Neural progenitor cell (in vitro differentiated cells): Measurements from ENCODE around the gene CCDC180. TPM values are rescaled to one million over a fixed set of nuclear protein-coding genes. Genes with fewer than 3 reads are reported as not detected.

Experiments
- DNase-seq: peaks from one replicate; pipeline ENCODE4 v3.0.0-alpha.2; 2016; ENCODE audit warnings: low spot score
- H2AFZ ChIP-seq: fragments of 200-600 bp; sonication (generic); replicated peaks from 2 replicates; pipeline ENCODE4 v1.6.1; 2016; ENCODE audit warnings: antibody characterized with exemption
- H3F3A ChIP-seq: fragments of 200-600 bp; sonication (generic); 2 replicates; pipeline ENCODE4 v1.6.1; 2016; ENCODE audit warnings: antibody characterized with exemption, low read depth
- H3K27ac ChIP-seq: fragments of 200-600 bp; sonication (generic); 2 replicates; pipeline ENCODE4 v1.5.1; 2016; ENCODE audit warnings: mild to moderate bottlenecking
- H3K27me3 ChIP-seq: fragments of 200-600 bp; sonication (generic); 2 replicates; pipeline ENCODE4 v1.6.1; 2016; ENCODE audit warnings: mild to moderate bottlenecking, moderate library complexity
- H3K36me3 ChIP-seq: fragments of 200-600 bp; sonication (generic); 2 replicates; pipeline ENCODE4 v1.5.1; 2016
- H3K4me1 ChIP-seq: fragments of 200-600 bp; sonication (generic); 2 replicates; pipeline ENCODE4 v1.6.1; 2016; ENCODE audit warnings: mixed run types
- H3K4me2 ChIP-seq: fragments of 200-600 bp; sonication (generic); 2 replicates; pipeline ENCODE4 v1.6.1; 2016
- H3K4me3 ChIP-seq: fragments of 200-600 bp; sonication (generic); 2 replicates; pipeline ENCODE4 v1.5.1; 2016
- H3K79me2 ChIP-seq: fragments of 200-600 bp; sonication (generic); 2 replicates; pipeline ENCODE4 v1.6.1; 2016; ENCODE audit warnings: low read depth
- H3K9ac ChIP-seq: fragments of 200-600 bp; sonication (generic); 2 replicates; pipeline ENCODE4 v1.6.1; 2016
- H3K9me3 ChIP-seq: fragments of 200-600 bp; sonication (generic); 2 replicates; pipeline ENCODE4 v1.5.1; 2016; ENCODE audit warnings: low read depth
- H4K20me1 ChIP-seq: fragments of 200-600 bp; sonication (generic); 2 replicates; pipeline ENCODE4 v1.6.1; 2016; ENCODE audit warnings: low read depth
- H3K27ac Mint-ChIP-seq: 3 replicates; pipeline ENCODE4 v1.8.0; 2021; ENCODE audit warnings: mixed read lengths
- H3K27me3 Mint-ChIP-seq: 2 replicates; pipeline ENCODE4 v1.8.0; 2022; ENCODE audit warnings: low read depth, mild to moderate bottlenecking, inconsistent platforms, moderate library complexity, mixed read lengths; ENCODE audit not compliant: insufficient read depth
- H3K36me3 Mint-ChIP-seq: 3 replicates; pipeline ENCODE4 v1.8.0; 2021; ENCODE audit warnings: mixed read lengths
- H3K4me1 Mint-ChIP-seq: 3 replicates; pipeline ENCODE4 v1.8.0; 2021; ENCODE audit warnings: mixed read lengths
- H3K4me3 Mint-ChIP-seq: 3 replicates; pipeline ENCODE4 v1.8.0; 2021; ENCODE audit warnings: mild to moderate bottlenecking, moderate library complexity, mixed read lengths
- H3K9me3 Mint-ChIP-seq: 3 replicates; pipeline ENCODE4 v1.8.0; 2020; ENCODE audit warnings: mixed read lengths
- CTCF ChIP-seq: fragments of 200-600 bp; sonication (generic); IDR thresholded peaks from 2 replicates; pipeline ENCODE4 v1.5.1; 2017; ENCODE audit warnings: antibody characterized with exemption, mild to moderate bottlenecking
- EZH2 ChIP-seq: fragments of 200-600 bp; sonication (generic); IDR thresholded peaks from 2 replicates; pipeline ENCODE4 v1.6.1; 2017; ENCODE audit warnings: antibody characterized with exemption, mild to moderate bottlenecking, moderate library complexity
- EZH2phosphoT487 ChIP-seq: fragments of 200-600 bp; sonication (generic); IDR thresholded peaks from 2 replicates; pipeline ENCODE4 v1.6.1; 2017; ENCODE audit warnings: antibody characterized with exemption
- small RNA-seq: library from RNA; depleted of rRNA; stranded (forward); fragments of <200 nt; gene quantifications from one replicate; pipeline ENCODE3, GENCODE V24; 2015
- total RNA-seq: library from RNA; depleted of rRNA; stranded (reverse); fragments of >200 nt; gene quantifications from 2 replicates; pipeline ENCODE4 v1.2.3, GENCODE V29; 2015; ENCODE audit warnings: low replicate concordance

CCDC180 gene
- total RNA-seq, 1 donor from 2014 or later = 2.9 TPM

- no peaks in the 10 kb centered on the region for H3F3A ChIP-seq
- no peak overlapping the region for H3K4me2 ChIP-seq
Measured at GRCh38 chr9:97349400-97349799, 41.9 kb downstream of the CCDC180 start.

GRCh38 chr9:97354637-97355036, 47.2 kb downstream of the CCDC180 start:
- peaks cover 5% of the 10 kb centered on the region for H3K36me3 Mint-ChIP-seq
- H3F3A ChIP-seq = no peaks in the 10 kb centered on the region
- no peaks in the 10 kb centered on the region for H3K79me2 ChIP-seq
- no peak overlapping the region for H3K27ac ChIP-seq
- no peaks in the 10 kb centered on the region for H3K9me3 ChIP-seq
- H3K4me1 Mint-ChIP-seq = peaks cover 3% of the 10 kb centered on the region
- no peaks in the 10 kb centered on the region for H3K27me3 ChIP-seq
- no peak overlapping the region for H3K4me3 Mint-ChIP-seq
- no peaks in the 10 kb centered on the region for H4K20me1 ChIP-seq
- H3K4me2 ChIP-seq = no peak overlapping the region
- no peak for DNase-seq
- H3K27ac Mint-ChIP-seq = no peak overlapping the region
- H2AFZ ChIP-seq = no peak overlapping the region
- no peaks in the 10 kb centered on the region for H3K9me3 Mint-ChIP-seq
- no peaks in the 10 kb centered on the region for H3K27me3 Mint-ChIP-seq
- no peaks in the 10 kb centered on the region for H3K4me1 ChIP-seq
- H3K9ac ChIP-seq = no peak overlapping the region
- H3K36me3 ChIP-seq = no peaks in the 10 kb centered on the region
- no peak overlapping the region for H3K4me3 ChIP-seq
- TF ChIP-seq EZH2phosphoT487 (no peak), CTCF (no peak), EZH2 (no peak)

More at GRCh38 chr9:97349400-97349799, 41.9 kb downstream of the CCDC180 start:
- no peak overlapping the region for H3K4me3 ChIP-seq
- no peaks in the 10 kb centered on the region for H3K9me3 ChIP-seq
- no peak for TF ChIP-seq EZH2
- TF ChIP-seq EZH2phosphoT487 = no peak
- H3K79me2 ChIP-seq = no peaks in the 10 kb centered on the region
- no peaks in the 10 kb centered on the region for H3K36me3 ChIP-seq
- no peaks in the 10 kb centered on the region for H4K20me1 ChIP-seq
- H3K27ac ChIP-seq = no peak overlapping the region
- Mint-ChIP-seq H3K4me3 (no peak overlapping the region), H3K27ac (no peak overlapping the region), H3K36me3 (peaks cover 3% of the 10 kb centered on the region), H3K4me1 (no peaks in the 10 kb centered on the region), H3K9me3 (no peaks in the 10 kb centered on the region), H3K27me3 (no peaks in the 10 kb centered on the region)
- no peak overlapping the region for H3K9ac ChIP-seq
- no peaks in the 10 kb centered on the region for H3K4me1 ChIP-seq
- H2AFZ ChIP-seq = no peak overlapping the region
- no peaks in the 10 kb centered on the region for H3K27me3 ChIP-seq
- no peak for DNase-seq

DNA sequence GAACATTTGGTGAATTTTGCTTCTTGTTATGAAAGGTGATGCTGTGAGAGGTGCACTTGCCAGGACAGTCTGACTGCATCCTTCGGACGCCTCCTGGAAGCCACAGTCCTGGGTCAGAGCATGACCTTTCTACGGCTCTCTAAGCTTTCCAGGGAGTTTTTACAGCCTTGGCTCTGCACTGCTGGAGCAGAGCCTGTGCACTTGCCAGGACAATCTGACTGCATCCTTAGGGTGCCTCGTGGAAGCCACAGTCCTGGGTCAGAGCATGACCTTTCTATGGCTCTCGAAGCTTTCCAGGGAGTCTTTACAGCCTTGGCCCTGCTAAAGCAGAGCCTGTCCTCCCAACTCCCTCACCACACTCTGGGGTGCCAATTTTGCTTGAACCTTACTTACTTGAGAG, 49.6 kb downstream of the CCDC180 start:
- no peaks in the 10 kb centered on the region for H3K79me2 ChIP-seq
- DNase-seq = no peak
- no peaks in the 10 kb centered on the region for H3F3A ChIP-seq
- H3K4me1 ChIP-seq = no peaks in the 10 kb centered on the region
- no peak overlapping the region for H2AFZ ChIP-seq
- no peaks in the 10 kb centered on the region for H3K36me3 ChIP-seq
- H3K4me3 Mint-ChIP-seq = no peak overlapping the region
- H3K9ac ChIP-seq = no peak overlapping the region
- H3K27ac ChIP-seq = no peak overlapping the region
- peaks cover 12% of the 10 kb centered on the region for H3K36me3 Mint-ChIP-seq
- no peaks in the 10 kb centered on the region for H4K20me1 ChIP-seq
- no peaks in the 10 kb centered on the region for H3K9me3 Mint-ChIP-seq
- TF ChIP-seq EZH2phosphoT487 = no peak
- no peak for TF ChIP-seq EZH2
- no peak for TF ChIP-seq CTCF
- H3K4me3 ChIP-seq = no peak overlapping the region
- no peaks in the 10 kb centered on the region for H3K9me3 ChIP-seq
- no peak overlapping the region for H3K4me2 ChIP-seq
- H3K27ac Mint-ChIP-seq = no peak overlapping the region
- no peaks in the 10 kb centered on the region for H3K27me3 ChIP-seq
- peaks cover 3% of the 10 kb centered on the region for H3K4me1 Mint-ChIP-seq
- H3K27me3 Mint-ChIP-seq = peaks cover 2% of the 10 kb centered on the region

Small RNA genes within 50 kb of the gene (small RNA-seq; reads per million reads assigned to genes)
- gene AL512590.2 = not detected
- not detected for gene CCDC180

Other genes starting within 250 kb of the CCDC180 start
- 5.6 and 8.1 TPM in 2 replicates for gene TDRD7, start 104.4 kb downstream of the CCDC180 start, total RNA-seq
- gene TMOD1, start 194.0 kb downstream of the CCDC180 start, total RNA-seq = 0.15 TPM in 1 of 2 replicates, not detected in the other